Astrocyte (in vitro differentiated cells and primary cell): ENCODE data around the gene LANCL2.

Experiments used
- CTCF ChIP-seq: IDR thresholded peaks from 2 replicates; pipeline ENCODE4 v1.5.1; 2011; ENCODE audit warnings: low read depth, mild to moderate bottlenecking, inconsistent platforms, low read length, moderate library complexity; ENCODE audit not compliant: insufficient read depth
- EZH2 ChIP-seq: IDR thresholded peaks from 2 replicates; pipeline ENCODE4 v1.6.1; 2012; ENCODE audit warnings: mild to moderate bottlenecking, low read length, inconsistent platforms; ENCODE audit not compliant: insufficient read depth

- TF ChIP-seq CTCF (no peak), EZH2 (no peak)
Measured at GRCh38 chr7:55397617-55398016, 32.5 kb downstream of the LANCL2 start.
